Islet of Langerhans (tissue), 1 donor: ENCODE measurements around the gene CHST13.
"Not testable (repeated sequence)": the region's sequence is repeated elsewhere in the genome, so short reads cannot be mapped to it uniquely, and the experiment has no call there.

Experiments used
- FAIRE-seq: peaks from one replicate; lab custom pipeline; 2011; peaks lifted over from hg19 to GRCh38; lab: Jason Lieb, UNC

Gene CHST13

GRCh38 chr3:126556637-126557414, 32.9 kb downstream of the CHST13 start:
- no peak for FAIRE-seq

GRCh38 chr3:126557415-126557745, 33.4 kb downstream of the CHST13 start:
- FAIRE-seq = no peak

- no peak for FAIRE-seq
Measured at GRCh38 chr3:126557761-126558160, 33.8 kb downstream of the CHST13 start.

- no peak for FAIRE-seq
Measured at GRCh38 chr3:126558336-126559071, 34.5 kb downstream of the CHST13 start, which contains the start of gene C3orf22. Gene C3orf22, minus strand, starts transcription at chr3:126558932. Its CDS starts 5,542 bp downstream, at chr3:126553390.

- FAIRE-seq = no peak
Measured at GRCh38 chr3:126562737-126563276, 38.9 kb downstream of the CHST13 start.

GRCh38 chr3:126567696-126568438, 43.9 kb downstream of the CHST13 start:
- FAIRE-seq = no peak

GRCh38 chr3:126568776-126569342, 44.9 kb downstream of the CHST13 start:
- FAIRE-seq = no peak

- FAIRE-seq = no peak
Measured at GRCh38 chr3:126569390-126569975, 45.5 kb downstream of the CHST13 start.

- no peak for FAIRE-seq
Measured at GRCh38 chr3:126570103-126570541, 46.2 kb downstream of the CHST13 start.

GRCh38 chr3:126571078-126571477, 47.1 kb downstream of the CHST13 start:
- FAIRE-seq = no peak

- no peak for FAIRE-seq
Measured at GRCh38 chr3:126573492-126574117, 49.6 kb downstream of the CHST13 start.

- FAIRE-seq = no peak
Measured at GRCh38 chr3:126577261-126577660, 53.3 kb downstream of the CHST13 start.

GRCh38 chr3:126578702-126579101, 54.7 kb downstream of the CHST13 start:
- no peak for FAIRE-seq

GRCh38 chr3:126580746-126581145, 56.8 kb downstream of the CHST13 start:
- FAIRE-seq = no peak

GRCh38 chr3:126581569-126581968, 57.6 kb downstream of the CHST13 start:
- FAIRE-seq = no peak

- no peak for FAIRE-seq
Measured at GRCh38 chr3:126582311-126582710, 58.4 kb downstream of the CHST13 start.

GRCh38 chr3:126591515-126591914, 67.6 kb downstream of the CHST13 start:
- FAIRE-seq = not testable (repeated sequence)
